Stimulated activated CD8-positive, alpha-beta memory T cell treated with anti-CD3 and anti-CD28 coated beads, Interleukin-15, amount 100 ng/mL, for 1 hour (primary cell): ENCODE results near the gene DNASE2B.
"Not testable (repeated sequence)": the region's sequence is repeated elsewhere in the genome, so short reads cannot be mapped to it uniquely, and the experiment has no call there.

ENCODE experiments used
- DNase-seq: peaks from one replicate; pipeline ENCODE4 v3.0.0-alpha.2; 2020; ENCODE audit warnings: low read depth

The DNASE2B gene

DNA sequence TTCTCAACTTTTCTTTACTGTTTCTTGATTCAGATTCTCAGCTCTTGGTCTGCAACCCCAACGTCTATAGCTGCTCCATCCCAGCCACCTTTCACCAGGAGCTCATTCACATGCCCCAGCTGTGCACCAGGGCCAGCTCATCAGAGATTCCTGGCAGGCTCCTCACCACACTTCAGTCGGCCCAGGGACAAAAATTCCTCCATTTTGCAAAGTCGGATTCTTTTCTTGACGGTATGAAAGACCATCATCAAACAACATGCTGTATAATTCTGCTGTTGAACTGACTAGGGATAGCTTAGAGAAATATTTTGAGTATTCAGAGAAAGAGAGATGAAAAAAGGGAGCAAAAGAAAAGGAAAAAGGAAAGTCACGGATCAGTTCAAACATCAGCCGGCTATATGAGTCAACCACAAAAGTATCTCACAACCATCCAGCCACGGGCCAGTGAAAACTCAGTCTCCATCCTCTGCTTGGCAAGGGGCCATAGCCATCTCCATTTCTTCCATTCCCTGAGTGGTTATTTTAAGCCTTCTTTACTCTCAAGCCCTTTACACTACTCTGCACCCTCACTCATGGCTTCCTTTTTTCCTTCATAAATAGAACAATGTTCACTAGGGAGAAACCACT lies 14.1 kb downstream of the DNASE2B start:
- DNase-seq: no peak

DNA sequence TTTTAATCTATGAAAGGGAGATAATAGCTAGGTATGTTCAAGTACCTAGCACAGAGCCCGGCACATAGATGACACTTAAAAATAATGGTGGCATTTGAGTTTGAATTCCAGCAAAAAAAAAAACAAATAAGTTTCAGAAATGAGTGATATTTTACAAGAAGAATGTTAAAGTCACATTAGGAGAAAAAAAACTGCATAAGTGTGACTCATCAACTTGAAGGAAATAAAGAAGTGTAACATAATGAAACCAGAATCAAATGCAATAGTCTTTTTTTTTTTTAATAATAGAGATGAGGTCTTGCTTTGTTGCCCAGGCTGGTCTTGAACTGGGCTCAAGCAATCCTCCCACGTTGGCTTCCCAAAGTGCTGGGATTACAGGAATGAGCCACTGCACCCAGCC lies 17.1 kb downstream of the DNASE2B start:
- no peak for DNase-seq

DNA sequence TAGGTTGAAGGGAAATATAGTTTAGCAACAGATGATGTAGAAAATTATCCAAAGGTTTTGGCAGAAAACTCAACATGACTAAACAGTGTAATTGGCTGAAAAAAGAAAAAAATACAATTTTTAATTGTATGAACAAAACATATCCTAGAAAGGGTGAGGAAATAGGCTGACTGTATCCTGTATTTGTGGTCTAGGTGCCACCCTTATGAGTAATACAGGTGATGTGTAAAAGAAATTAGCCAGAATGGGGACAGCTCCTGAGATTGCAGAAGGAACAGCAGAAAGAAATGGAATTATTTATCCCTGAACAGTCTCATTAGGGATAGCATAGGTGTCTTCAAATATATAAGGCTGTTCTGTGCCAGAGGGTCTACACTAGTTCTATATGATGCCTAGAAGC lies 24.6 kb downstream of the DNASE2B start:
- no peak for DNase-seq

DNA sequence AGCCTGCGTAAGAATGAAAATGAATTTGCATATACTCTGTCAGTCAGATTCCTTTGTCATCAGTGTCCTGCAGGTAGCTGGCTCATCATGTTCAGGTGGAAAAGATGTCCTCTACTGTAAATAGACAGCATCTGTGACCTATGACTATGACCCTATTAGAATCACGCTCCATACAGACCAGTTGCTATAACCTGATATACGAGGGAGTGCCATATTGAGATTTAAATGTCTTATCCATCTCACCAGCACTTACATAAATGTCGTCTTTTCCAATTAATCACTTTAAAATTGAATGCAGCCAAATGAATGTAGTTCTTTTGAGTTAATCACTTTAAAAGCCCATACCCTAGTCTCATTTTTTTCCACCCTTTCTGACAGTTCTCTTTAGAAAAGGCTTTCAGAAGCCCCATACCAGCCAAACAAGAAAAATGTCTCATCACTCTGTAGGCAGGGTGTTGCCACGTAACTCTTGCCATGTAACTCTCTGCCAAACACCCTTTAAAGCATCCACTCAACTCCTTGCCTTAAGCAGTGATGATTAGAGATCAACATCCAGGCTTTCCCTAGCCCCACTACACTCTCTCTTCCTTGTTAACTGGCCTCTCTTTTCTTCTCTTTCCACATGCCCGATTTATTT lies 26.3 kb downstream of the DNASE2B start:
- DNase-seq: no peak

DNA sequence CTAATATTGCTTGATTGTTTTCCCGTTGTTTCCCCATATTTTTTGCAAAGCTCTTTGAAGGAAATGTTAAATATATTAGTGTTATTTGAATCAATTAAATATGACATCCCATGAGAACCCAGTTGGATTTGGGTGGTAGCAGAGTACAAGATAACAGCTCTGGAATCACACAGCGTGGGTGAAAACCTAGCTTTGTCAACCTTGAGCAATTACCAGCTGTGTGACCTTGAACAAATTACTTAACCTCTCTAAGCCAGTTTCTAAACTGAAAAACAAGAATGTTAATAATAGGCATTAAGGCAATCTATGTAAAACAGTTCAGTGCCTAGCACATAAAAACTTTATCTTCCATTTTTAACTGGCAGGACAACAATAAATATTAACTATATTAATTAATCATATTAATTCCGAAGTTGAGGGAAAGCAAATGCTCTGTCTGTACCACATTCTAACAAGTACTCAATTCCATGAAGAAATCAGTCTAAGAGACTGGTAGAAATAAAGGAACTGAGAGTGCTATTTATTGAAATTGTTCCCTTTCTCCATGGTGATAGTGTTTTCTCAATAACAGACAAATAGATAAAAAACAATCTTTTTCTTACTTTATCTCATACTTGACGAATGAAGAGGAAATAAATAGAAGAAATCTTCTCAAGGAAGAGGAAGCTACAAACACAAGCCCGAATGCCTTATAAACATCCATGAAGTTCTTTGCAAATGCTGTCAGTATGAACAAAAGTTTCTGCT lies 27.0 kb downstream of the DNASE2B start:
- no peak for DNase-seq

DNA sequence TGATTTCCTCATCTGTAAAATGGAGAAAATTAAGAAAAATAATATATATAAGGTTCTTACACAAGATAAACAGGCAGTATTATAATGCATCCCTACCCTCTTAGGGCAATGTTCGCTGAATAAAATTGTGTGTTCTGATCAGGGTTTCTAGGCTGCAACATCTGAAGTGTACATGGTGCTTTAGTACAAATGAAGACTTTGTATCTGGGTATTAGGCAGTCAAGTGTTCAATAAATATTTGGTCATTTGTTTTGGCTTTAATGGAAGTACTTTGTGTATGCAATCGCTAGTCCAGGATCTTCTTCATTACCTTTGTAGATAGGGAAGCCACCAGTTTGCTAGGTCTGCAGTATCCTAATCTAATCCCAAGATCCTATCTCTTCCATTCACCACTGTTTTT lies 28.1 kb downstream of the DNASE2B start:
- DNase-seq: no peak

DNA sequence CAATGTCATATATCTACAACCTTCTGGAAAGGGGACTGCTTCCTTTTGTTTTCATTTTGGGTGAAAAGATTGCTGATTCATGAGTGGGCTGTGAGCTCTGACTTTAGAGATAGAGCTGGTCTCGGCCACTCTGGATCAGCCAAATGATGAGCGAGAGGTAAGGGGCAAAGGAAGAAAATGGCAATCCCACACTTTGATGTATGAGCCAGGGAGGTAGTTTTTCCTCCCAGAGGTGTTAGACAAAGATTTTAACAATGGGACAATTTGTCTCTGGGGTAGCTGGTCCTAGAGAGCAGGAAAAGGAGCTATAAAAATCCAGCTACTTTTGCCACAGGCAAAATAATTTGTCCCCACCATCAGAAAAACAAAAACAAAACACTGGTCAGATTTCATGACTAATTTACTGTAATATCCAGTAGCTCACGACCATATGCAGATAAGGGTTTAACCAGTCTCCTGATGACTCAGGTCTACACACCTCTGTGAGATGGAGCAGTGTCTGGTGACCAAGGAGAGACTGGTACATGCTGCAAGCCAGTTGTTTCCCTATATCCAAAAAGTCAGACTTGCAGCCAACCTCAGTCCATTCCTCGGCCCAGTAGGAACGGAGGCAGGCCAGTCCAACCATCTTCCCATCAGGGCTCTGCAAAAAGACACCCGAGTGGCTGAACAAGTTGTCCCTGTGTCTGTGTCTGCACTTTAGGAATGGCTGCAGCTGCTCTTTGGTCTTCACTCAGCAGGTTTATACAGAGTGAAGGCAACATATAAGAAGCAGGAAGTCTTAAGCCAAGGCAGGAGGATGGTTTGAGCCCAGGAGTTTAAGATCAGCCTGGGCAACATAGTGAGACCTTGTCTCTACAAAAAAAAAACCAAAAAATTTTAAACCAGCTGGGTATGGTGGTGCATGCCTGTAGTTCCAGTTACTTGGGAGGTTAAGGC lies 29.2 kb downstream of the DNASE2B start:
- no peak for DNase-seq

DNA sequence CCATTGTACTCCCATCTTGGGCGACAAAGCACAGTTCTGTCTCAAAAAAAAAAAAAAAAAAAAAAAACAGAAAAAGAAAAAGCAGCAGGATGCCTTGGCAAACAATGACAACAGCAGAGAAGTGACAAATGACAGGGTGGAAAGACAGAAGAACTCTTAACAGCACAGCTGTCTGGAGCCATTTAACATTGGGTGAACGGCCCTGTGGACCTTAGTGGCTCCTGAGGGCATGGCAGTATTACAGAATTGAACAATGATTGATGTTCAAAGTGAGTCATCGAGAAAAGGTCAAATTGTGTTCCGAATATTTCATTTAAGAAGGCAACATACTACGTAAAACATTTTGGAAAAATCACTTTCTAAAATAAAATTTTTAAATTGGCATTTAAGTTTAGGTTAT lies 30.0 kb downstream of the DNASE2B start:
- no peak for DNase-seq

DNA sequence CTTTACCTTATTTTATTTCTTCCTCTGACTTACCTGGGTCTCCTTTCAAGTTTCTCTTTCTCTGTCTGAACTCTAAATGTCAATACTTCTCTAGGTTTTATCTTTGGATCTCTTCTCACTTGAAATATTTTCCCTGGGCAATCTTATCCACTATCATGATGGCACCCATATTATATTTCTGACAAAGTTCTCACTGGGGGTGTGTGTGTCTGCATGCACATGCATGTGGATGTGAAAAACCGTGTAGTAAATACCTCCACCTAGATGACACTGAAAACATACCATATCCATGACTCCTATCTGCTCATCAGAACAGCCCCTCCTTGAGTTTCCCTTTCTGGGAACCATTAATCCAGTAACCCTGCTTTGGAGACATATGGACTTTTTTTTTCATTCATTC lies 30.9 kb downstream of the DNASE2B start:
- DNase-seq: no peak

DNA sequence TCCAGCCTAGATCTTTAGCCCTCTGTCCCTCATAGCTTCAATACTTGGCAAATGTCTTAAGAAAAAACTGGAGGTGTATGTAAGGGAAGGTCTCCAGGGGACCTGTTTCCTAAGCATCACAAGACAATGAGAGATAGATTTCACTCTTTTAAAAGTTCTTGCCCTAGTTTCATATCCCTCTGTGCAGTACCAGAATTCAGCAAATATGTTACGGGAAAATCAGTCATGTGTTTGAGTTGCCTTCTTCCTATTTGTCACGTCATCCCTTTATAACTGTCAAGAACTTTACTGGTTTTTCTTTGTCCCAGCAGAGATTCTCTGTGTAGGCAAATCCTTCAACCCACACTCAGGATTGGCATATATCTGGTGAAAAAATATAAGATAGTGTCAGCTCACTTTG lies 32.3 kb downstream of the DNASE2B start:
- no peak for DNase-seq

DNA sequence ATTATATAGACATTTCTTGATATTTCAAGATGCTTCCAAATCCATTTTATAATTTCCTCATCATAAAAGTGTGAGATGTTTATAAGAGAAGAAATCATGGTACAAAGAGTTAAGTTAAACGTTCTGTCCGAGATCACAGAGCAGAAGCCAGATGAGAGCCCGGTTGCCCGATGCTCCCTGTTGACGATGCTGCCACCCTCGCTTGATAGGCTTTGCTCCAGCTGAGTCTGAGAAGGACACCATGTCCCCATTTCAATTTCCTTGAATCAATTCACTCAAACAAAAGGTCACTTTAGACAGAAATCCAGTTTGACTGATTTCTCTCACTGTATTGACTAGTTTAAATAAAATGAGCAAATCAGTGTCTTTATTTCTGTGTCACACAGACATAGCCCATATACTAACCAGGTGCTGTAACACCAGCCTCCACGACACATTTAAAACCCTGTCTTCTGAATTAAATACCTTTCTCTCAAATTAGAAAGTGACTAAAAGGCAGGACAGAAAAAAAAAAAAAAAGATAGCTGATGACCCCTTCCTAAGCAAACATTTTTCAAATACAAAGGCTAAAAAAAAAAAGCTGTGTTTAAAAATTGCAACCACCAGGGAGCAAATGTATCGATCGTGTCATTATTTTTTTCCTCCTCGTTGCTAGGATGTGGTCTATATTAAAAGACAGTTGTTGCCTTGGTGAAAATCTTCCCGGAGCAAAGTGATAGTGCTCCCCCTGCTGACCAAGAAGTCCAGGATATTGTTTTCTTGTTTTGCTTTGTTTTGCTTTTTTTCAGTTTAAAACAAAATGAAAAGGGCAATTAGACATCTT lies 35.2 kb downstream of the DNASE2B start:
- no peak for DNase-seq

DNA sequence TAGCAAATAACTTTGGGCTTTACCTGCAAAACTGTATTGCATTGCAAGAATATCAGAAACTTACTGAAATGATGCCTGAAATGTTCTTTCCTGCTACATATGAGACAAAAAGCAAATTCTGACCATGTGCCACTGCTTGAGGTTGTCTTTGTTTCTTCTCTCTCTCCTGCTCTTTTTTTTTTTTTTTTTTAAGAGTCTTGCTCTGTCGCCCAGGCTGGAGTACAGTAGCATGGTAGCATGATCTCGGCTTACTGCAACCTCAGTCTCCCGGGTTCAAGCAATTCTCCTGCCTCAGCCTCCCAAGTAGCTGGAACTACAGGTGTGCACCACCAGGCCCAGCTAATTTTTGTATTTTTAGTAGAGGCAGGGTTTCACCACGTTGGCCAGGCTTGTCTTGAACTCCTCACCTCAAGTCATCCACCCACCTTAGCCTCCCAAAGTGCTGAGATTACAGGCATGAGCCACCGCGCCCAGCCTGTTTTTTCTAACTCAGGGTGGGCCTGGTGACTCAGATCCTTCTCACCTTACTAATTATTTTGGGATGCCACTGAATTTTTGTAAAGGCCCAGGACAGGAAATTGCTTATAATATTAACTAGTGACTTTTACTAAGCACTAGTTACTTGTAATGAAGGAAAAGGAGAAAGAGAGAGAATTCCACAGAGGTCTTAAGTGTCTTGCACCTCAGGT lies 35.9 kb downstream of the DNASE2B start:
- DNase-seq: no peak

DNA sequence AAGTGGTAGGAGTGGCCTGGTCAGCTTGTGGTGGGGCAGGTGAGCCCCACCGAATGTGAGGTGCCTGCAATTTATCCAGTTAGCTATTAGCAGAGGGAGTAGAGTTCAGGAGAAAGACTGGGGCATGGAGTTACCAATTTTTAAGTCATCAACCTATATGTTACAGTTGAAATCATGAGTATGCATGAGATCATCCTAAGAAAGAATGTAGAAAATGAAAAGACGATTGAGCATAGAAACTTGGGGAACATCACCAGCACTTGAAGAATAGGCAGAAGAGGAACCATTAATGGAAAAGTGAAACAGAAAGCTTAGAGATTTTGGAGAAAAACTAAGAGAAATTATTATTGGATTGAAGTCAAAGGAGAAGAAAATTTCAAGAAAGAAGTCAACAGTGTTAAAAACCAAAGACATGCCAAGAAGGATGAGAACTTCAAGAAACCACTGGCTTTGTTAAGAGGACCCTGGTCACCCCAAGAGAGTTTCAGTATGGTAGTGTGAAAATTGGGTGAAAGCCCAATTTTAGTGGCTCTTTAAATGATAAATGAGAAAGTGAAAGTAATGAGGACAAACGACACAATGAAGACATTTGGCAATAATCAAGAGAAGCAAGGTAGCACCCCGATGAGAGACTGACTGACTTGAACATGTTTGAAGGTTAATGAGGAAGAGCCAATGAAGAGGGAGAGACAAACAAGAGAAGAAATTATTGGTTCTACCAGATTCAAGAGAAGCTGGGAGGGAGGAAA lies 36.7 kb downstream of the DNASE2B start:
- DNase-seq: no peak

DNA sequence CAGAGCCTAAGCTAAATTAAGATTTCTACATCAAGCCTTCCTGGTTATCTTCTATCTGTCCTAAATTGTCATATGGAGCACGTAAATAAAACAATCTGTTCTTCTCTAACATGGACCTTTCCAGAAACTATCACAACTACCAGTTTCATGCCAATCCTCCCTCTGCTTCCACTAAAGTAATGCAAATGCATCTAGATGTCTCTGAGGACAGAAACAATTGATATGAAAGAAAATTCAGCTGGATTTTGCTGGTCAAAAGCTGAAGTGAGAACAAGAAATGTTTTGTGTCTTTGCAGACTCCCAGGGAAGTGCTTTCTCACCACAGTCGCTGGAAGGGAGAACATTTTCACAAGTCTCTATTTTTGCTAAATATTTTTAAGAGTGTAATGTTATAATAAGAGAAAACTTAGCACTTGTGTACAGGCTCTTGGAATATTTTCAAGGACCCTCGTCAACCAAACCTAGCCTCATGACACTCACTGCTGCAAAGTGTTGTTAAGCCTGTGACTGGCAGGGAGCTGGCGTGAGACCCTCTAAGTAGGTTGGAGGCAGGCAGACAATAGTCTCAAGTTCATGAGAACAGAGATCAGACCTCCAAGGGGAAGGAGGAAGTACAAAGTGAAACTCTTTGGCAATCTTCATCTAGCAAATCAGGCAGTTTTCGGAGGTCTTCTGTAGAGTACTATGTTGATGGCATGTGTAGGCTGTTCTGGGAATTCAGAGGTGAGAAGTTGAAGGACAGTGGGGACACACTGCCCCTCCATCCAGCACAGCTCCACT lies 38.8 kb downstream of the DNASE2B start:
- DNase-seq: no peak

DNA sequence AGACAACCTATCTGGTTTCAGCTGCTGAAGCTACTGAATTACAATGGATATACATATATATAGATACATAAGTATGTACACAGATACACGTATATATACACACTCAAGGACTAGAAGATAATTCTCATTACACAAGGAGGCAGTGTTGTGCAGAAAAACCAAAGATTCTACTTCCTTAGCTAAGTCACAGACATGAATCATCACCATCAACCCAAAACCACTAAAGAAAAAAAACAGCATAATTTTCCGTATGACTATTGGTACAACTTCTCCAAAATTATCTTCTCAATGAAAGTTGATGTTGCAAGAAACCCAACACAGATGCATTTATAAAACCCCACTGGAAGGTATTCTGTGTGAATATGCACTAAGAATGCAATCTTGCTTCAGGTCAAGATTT lies 44.0 kb downstream of the DNASE2B start:
- no peak for DNase-seq

DNA sequence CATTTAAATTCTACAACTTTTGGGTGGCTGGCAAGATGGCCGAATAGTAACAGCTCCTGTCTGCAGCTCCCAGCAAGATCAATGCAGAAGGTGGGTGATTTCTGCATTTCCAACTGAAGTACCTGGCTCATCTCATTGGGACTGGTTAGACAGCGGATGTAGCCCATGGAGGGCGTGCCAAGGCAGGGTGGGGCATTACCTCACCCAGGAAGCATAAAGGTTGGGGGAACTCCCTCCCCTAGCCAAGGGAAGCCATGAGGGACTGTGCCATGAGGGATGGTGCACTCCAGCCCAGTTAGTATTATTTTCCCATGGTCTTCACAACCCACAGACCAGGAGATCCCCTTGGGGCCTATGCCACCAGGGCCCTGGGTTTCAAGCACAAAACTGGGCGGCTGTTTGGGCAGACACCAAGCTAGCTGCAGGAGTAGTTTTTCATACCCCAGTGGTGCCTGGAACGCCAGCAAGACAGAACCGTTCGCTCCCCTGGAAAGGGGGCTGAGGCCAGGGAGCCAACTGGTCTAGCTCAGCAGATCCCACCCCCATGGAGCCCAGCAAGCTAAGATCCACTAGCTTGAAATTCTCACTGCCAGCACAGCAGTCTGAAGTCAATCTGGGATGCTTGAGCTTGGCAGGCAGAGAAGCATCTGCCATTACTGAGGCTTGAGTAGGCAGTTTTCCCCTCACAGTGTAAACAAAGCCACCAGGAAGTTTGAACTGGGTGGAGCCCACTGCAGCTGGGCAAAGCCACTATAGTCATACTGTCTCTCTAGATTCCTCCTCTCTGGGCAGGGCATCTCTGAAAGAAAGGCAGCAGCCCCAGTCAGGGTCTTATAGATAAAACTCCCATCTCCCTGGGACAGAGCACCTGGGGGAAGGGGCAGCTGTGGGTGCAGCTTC lies 44.7 kb downstream of the DNASE2B start:
- DNase-seq: not testable (repeated sequence)

DNA sequence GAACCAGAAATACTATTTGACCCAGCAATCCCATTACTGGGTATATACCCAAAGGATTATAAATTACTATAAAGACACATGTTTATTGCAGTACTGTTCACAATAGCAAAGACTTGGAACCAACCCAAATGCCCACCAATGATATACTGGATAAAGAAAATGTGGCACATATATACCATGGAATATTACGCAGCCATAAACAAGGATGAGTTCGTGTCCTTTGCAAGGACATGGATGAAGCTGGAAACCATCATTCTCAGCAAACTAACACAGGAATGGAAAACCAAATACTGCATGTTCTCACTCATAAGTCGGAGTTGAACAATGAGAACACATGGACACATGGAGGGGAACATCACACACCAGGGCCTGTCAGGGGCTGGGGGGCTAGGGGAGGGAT lies 50.4 kb downstream of the DNASE2B start:
- not testable (repeated sequence) for DNase-seq

DNA sequence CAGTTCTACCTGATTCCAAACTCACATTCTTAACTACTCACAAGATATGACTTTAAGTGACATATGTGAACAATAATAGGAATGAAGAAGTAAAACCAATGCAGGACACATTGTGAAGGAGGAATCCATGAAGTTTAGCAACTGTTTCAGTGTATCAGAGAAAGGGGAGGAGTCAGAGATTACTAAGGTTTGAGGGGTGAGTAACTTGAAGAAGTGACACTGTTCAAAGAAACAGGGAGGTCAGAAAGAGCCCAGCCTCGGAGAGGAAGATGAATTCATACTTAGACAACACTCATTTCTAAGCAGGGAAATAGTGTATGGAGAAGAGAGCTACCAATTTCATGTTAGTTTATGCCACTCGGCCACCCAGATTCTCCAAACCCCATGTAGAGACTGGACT lies 52.6 kb downstream of the DNASE2B start:
- no peak for DNase-seq
